GM19452 (cell line): ENCODE results near the gene TRAF3IP3.
"Not testable (repeated sequence)": the region's sequence is repeated elsewhere in the genome, so short reads cannot be mapped to it uniquely, and the experiment has no call there.

ENCODE experiments used
- ATAC-seq: cut with Tn5 transposase; IDR thresholded peaks from one replicate; pipeline ENCODE4 v1.9.1; 2021; ENCODE audit not compliant: unreplicated experiment

Gene TRAF3IP3

GRCh38 chr1:209791920-209792319 is 36.1 kb downstream of the TRAF3IP3 start:
- ATAC-seq, result no peak

DNA sequence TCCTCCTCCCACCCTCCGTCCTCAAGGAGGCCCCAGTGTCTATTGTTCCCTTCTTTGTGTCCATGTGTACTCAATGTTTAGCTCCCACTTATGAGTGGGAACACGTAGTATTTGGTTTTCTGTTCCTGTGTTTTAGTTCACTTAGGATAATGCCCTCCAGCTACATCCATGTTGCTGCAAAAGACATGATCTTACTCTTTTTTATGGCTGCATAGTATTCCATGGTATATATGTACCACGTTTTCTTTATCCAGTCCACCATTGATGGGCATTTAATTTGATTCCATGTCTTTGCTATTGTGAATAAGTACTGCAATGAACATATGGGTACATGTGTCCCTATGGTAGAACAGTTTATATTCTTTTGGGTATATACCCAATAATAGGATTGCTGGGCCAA is 37.9 kb downstream of the TRAF3IP3 start:
- ATAC-seq, result not testable (repeated sequence)

- no peak for ATAC-seq
These were observed 42.3 kb downstream of the TRAF3IP3 start for GRCh38 chr1:209797978-209798639.

- no peak for ATAC-seq
These were observed 45.4 kb downstream of the TRAF3IP3 start for GRCh38 chr1:209800984-209801834.

- ATAC-seq, result no peak
These were observed 46.4 kb downstream of the TRAF3IP3 start for GRCh38 chr1:209802117-209802779.

- no peak for ATAC-seq
These were observed 46.9 kb downstream of the TRAF3IP3 start for GRCh38 chr1:209802780-209803152.

GRCh38 chr1:209803568-209803967 is 47.7 kb downstream of the TRAF3IP3 start:
- ATAC-seq, result no peak

DNA sequence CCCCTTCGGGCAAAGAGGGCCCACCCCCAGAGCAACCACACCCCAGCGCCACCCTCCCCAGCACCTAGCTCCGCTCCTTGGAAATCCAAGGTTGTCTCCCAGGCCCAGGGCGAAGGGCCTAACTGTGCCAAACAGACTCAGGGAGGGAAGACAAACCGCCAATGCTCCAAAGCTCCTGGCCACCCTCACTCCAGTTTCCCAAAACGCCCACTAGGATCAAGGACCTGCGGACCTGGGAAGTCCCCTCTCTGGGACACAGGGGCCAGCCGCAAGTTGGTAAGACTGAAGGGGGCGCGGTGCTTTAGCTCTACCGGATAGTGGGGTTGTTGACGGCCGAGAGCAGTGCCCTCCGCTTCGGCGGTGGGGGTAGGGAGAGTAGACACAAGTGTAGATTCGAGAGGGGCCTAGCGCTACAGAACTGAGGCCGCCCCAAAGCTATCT is 49.5 kb downstream of the TRAF3IP3 start:
- ATAC-seq, result no peak

- peak; percentile 98 for ATAC-seq
These were observed 50.3 kb downstream of the TRAF3IP3 start, which contains the start of gene IRF6 for GRCh38 chr1:209805875-209806760. Gene IRF6, minus strand, starts transcription at chr1:209806142. Its CDS starts 4,729 bp downstream, at chr1:209801413.

- no peak for ATAC-seq
These were observed 51.7 kb downstream of the TRAF3IP3 start for GRCh38 chr1:209807509-209807908.

- no peak for ATAC-seq
These were observed 52.3 kb downstream of the TRAF3IP3 start for GRCh38 chr1:209808059-209808581.

DNA sequence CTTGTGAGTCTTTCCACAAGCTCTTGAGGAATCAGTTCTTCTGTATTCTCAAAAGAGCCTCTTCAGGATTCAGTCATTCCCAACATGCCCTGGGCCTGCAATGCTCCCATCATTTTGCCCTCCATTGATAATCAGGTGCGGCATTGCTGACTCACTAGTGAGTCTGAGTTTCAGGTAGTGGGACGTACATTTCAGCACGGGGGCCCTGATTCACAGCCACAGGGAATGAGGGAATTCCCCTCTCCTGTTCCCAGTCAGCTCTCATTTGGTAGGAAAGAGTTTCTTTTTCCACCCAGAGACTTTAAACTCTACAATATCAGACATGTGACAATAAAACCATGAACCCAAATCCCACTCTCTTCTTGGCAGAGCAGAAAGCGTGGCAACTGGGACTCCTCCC is 53.8 kb downstream of the TRAF3IP3 start:
- no peak for ATAC-seq

DNA sequence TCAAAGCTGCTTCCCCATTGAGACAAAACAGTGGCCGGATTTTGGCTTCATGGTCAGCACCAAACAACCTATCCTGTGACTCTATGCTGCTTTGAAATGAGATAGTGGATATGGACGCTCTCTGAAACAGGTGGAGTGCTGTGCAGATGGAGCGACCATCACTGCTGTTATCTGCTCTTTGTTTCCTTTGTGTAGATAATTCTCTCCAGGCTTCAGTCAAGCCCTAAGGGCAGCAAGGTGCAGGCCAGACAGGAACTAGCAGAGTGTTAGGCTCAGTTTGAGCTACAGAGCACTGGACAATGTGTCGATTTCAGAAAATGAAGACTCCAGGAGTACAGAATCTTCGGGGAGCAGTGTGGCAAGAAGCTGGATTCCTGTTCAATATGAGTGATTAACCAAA is 54.9 kb downstream of the TRAF3IP3 start:
- ATAC-seq, result no peak

- ATAC-seq, result no peak
These were observed 58.0 kb downstream of the TRAF3IP3 start for GRCh38 chr1:209813902-209814301.

GRCh38 chr1:209815490-209815889 is 59.6 kb downstream of the TRAF3IP3 start:
- ATAC-seq, result no peak

DNA sequence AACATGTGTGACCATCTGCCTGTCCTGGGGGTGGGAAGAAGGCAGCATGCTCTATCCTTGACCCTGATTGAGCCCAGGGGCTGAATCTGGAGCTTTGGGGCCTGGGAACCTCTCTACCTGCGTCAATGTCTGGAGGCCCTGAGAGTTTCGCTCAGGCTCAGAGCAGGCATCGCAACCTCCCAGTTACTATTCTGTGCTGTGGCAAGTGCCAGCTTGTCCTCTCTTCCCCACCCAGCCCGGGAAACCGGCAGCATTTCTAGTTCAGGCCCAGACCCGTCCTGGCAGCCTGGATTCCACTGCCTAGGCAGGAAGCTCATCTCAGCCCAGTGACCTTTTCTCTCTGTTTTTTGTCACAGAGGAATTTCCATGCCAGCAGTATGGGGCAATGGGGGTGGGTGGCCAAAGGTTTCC is 60.1 kb downstream of the TRAF3IP3 start:
- no peak for ATAC-seq

GRCh38 chr1:209816923-209817322 is 61.1 kb downstream of the TRAF3IP3 start:
- ATAC-seq, result no peak

GRCh38 chr1:209817691-209818090 is 61.8 kb downstream of the TRAF3IP3 start:
- no peak for ATAC-seq

GRCh38 chr1:209819058-209819457 is 63.2 kb downstream of the TRAF3IP3 start:
- ATAC-seq, result no peak

DNA sequence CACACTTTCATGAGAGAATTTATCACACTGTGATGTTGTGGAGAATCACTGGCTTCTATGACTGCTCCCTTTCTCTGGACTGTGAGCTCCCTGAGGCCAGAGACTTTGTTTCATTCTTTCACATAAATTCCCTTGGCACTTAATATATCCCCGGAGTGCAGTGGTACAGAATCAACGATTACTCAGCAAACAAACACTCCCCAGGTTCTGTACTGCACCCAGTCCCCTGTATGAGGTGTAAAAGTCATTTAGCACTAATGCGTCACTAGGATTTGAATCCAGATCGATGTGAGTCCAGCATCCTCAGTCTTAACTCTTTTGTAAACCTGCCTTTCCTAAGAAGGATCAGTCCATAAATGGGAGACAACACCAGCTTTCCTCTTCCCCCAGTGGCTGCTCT is 65.1 kb downstream of the TRAF3IP3 start:
- no peak for ATAC-seq
